Bone marrow (tissue), 2 donors: Measurements from ENCODE around the gene KCNG2.
"Not testable (repeated sequence)": the region's sequence is repeated elsewhere in the genome, so short reads cannot be mapped to it uniquely, and the experiment has no call there.

Experiments used
- DNase-seq, 2 donors: peaks; one replicate each; lab custom pipeline; 2025; lab: John Stamatoyannopoulos, UW

The KCNG2 gene

GRCh38 chr18:79853303-79853992, 55.7 kb downstream of the KCNG2 start:
- no peak for DNase-seq

GRCh38 chr18:79853993-79854364, 56.2 kb downstream of the KCNG2 start:
- DNase-seq: no peak

GRCh38 chr18:79855147-79855933, 57.6 kb downstream of the KCNG2 start:
- DNase-seq: no peak

- no peak for DNase-seq
Observed at GRCh38 chr18:79856119-79857007, 58.6 kb downstream of the KCNG2 start.

GRCh38 chr18:79857082-79857671, 59.4 kb downstream of the KCNG2 start:
- DNase-seq: no peak

- DNase-seq: no peak
Observed at GRCh38 chr18:79859314-79859713, 61.6 kb downstream of the KCNG2 start.

- DNase-seq: no peak
Observed at GRCh38 chr18:79861687-79862086, 63.9 kb downstream of the KCNG2 start.

- no peak for DNase-seq
Observed at GRCh38 chr18:79862562-79862961, 64.8 kb downstream of the KCNG2 start.

- no peak for DNase-seq
Observed at GRCh38 chr18:79863161-79864005, 65.6 kb downstream of the KCNG2 start.

GRCh38 chr18:79864006-79864725, 66.4 kb downstream of the KCNG2 start:
- no peak for DNase-seq

- DNase-seq: not testable (repeated sequence)
Observed at GRCh38 chr18:79864955-79865354, 67.2 kb downstream of the KCNG2 start.

GRCh38 chr18:79865951-79866350, 68.2 kb downstream of the KCNG2 start:
- not testable (repeated sequence) for DNase-seq

GRCh38 chr18:79866889-79867574, 69.3 kb downstream of the KCNG2 start:
- no peak for DNase-seq

- DNase-seq: no peak
Observed at GRCh38 chr18:79867666-79868065, 69.9 kb downstream of the KCNG2 start.

GRCh38 chr18:79868168-79868784, 70.5 kb downstream of the KCNG2 start:
- no peak for DNase-seq

GRCh38 chr18:79868811-79869541, 71.2 kb downstream of the KCNG2 start:
- no peak for DNase-seq

- no peak for DNase-seq
Observed at GRCh38 chr18:79869591-79870300, 72.0 kb downstream of the KCNG2 start.
